Measurements from ENCODE around the gene LRRC49.
"Not testable (repeated sequence)": the region's sequence is repeated elsewhere in the genome, so short reads cannot be mapped to it uniquely, and the experiment has no call there.

Gene LRRC49

DNA sequence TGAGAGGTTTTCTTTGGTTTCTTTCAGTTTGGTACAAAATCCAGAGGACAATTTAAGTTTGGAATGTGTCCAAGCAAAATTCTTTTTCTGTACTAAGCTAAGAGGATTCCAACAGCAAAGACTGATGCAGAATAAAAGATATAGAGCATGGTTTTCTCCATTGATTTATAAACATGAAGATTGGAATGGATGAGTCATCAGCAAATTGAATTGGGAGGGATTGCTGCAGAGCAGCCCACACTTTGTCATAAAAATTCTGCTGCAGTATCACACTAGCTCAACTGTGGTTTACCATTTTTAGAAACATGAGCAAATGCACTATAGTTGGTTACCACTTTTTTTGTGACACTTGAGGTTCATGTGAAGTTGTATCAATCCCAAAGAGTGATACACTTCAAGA lies 22.6 kb upstream of the LRRC49 start:
- DNase-seq (ENCODE audit: extremely low spot score), result no peak
- TF ChIP-seq, protein P1, sequence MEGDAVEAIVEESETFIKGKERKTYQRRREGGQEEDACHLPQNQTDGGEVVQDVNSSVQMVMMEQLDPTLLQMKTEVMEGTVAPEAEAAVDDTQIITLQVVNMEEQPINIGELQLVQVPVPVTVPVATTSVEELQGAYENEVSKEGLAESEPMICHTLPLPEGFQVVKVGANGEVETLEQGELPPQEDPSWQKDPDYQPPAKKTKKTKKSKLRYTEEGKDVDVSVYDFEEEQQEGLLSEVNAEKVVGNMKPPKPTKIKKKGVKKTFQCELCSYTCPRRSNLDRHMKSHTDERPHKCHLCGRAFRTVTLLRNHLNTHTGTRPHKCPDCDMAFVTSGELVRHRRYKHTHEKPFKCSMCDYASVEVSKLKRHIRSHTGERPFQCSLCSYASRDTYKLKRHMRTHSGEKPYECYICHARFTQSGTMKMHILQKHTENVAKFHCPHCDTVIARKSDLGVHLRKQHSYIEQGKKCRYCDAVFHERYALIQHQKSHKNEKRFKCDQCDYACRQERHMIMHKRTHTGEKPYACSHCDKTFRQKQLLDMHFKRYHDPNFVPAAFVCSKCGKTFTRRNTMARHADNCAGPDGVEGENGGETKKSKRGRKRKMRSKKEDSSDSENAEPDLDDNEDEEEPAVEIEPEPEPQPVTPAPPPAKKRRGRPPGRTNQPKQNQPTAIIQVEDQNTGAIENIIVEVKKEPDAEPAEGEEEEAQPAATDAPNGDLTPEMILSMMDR (IDR thresholded peaks at IDR 0.05; ENCODE audit: control extremely low read depth, extremely low read depth, low read depth, missing control alignments), result no peak
- CTCF ChIA-PET, result interaction anchor here (1.4 to 2.4 kb wide), 2 partner anchors 11 to 45 kb away, joined by 4 to 6 read pairs; no protein-coding TSS in a partner anchor
- POLR2A ChIA-PET, result no interaction called here

DNA sequence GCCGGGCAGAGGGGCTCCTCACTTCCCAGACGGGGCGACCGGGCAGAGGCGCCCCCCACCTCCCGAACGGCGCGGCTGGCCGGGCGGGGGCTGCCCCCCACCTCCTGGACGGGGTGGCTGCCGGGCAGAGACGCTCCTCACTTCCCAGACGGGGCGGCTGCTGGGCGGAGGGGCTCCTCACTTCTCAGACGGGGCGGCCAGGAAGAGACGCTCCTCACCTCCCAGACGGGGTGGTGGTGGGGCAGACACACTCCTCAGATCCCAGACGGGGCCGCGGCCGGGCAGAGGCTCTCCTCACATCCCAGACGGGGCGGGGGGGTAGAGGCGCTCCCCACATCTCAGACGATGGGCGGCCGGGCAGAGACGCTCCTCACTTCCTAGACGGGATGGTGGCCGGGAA lies 21.1 kb upstream of the LRRC49 start:
- POLR2A ChIA-PET; CTCF ChIA-PET; DNase-seq (ENCODE audit: extremely low spot score): not testable (repeated sequence)

DNA sequence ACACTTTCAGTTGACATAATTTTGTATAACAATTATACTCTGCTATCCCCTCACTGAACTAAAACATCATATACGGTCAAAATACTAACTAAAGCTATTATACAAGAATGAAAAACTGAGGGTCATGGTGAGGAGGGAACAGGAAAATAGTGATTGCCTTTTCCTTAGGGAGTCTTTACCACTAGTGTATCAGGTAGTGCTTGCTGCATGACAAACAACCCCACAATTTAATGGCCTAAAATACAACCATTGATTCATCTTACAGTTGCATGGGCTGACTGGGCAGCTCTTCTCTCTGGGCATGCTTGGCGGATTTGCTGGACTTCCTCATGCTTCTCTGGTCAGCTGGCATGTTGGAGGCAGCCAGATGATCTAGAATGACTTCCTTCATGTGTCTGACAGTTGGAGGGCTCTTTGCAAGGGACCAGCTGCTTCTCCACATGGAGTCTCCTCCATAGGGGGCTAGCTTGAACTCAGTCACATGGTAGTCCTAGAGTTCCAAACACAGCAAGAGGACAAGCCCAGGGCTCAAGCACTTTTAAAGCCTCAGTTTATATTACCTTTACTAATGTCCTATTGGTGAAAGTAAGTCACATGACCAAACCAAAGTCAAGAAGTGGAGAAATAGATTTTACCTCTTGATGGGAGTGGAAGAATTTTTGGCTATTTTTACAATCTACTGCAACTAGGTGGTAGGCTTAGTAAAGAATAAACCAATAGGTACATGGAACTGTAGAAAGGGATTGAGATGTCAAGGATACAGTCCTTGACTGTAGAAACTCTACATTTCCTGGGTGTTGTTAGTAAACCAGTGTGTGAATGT lies 19.2 kb upstream of the LRRC49 start:
- ChIA-PET POLR2A (no interaction called here), CTCF (interaction anchor here (1.2 to 1.3 kb wide), 2 partner anchors 12 to 21 kb away, joined by 3 read pairs; no protein-coding TSS in a partner anchor)
- DNase-seq (ENCODE audit: extremely low spot score), result no peak
- TF ChIP-seq, protein P1 (IDR thresholded peaks at IDR 0.05; ENCODE audit: control extremely low read depth, extremely low read depth, low read depth, missing control alignments), result no peak

DNA sequence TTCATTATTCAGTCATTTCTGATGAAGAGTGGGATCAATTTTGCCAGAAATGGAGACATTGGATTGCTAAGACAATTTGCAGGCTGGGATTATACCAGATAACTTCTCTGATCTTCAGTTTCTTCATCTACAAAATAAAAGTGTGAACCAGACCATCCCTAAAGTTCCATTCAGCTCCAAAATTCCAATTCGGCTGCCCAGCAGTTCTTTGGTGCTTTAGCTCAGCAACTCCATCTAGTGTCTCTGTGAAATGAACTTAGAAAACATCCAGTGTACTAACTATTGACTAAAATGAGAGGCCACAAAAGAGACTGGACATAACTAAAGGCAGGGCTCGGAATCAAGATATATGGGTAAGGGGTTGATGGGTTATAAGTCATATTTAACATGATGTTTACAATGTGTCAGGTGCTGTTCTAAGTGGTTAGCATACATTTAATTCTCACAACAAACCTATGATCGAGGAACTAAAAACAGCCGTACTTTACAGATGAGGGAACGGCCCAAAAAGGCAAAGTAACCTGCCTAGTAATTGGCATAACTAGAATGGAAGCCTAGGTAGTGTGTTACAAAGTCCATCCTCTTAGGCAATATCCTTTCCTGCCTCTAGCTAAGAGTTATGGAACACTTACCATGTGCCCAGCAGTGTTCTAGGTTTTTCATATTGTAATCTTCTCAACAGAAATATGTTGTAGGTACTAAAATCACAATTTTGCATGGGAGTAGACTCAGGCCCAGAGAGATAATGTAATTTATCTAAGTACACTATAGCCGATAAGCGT lies 17.4 kb upstream of the LRRC49 start:
- POLR2A ChIA-PET, result no interaction called here
- TF ChIP-seq, protein P1 (IDR thresholded peaks at IDR 0.05; ENCODE audit: control extremely low read depth, extremely low read depth, low read depth, missing control alignments), result peak; percentile 36
- CTCF ChIA-PET, result interaction anchor here (0.8 to 1.4 kb wide), 4 partner anchors 9 to 23 kb away, joined by 3 to 5 read pairs (median 4); no protein-coding TSS in a partner anchor
- DNase-seq (ENCODE audit: extremely low spot score), result no peak

DNA sequence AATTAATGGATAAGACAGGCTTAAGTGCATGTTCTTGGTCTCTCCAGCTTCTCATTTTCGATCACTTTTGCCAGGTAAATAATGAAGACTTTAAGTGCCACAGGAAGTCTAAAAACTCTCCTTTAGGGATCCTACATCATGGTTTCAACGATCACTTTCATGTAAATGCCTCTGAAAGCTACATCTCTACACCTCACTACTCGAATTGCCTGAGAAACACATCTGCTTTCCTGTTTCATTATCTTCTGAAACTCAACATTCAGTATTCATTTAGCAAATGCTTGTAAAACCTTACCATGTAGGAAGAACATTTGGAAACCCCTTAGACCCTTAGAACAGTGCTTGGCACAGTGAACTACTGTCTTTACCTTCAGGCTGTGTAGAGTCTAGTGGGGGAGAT lies 16.6 kb upstream of the LRRC49 start:
- no peak for DNase-seq (ENCODE audit: extremely low spot score)
- ChIA-PET CTCF (no interaction called here), POLR2A (no interaction called here)
- TF ChIP-seq, protein P1 (IDR thresholded peaks at IDR 0.05; ENCODE audit: control extremely low read depth, extremely low read depth, low read depth, missing control alignments), result no peak

DNA sequence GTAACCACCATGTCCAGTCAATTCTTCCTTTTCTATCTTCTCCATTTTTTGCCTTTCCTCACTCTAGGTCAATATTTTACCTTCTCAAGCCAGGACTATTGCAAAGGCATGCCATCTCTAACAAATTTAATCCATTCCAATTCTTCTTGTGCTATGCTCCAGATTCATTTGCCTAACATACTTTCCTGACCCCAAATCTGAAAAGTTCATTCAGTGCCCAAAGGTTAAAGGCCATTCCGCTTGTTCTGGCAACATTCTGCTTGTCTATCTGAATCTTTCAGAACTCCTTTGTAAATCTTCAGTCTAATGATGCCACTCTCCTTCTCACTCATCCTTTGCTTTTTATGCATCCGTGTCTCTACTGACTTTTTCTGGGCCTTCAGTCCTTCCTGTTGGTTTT lies 15.9 kb upstream of the LRRC49 start:
- DNase-seq (ENCODE audit: extremely low spot score), result no peak
- CTCF ChIA-PET, result no interaction called here
- TF ChIP-seq, protein P1 (IDR thresholded peaks at IDR 0.05; ENCODE audit: control extremely low read depth, extremely low read depth, low read depth, missing control alignments), result no peak
- POLR2A ChIA-PET, result no interaction called here

DNA sequence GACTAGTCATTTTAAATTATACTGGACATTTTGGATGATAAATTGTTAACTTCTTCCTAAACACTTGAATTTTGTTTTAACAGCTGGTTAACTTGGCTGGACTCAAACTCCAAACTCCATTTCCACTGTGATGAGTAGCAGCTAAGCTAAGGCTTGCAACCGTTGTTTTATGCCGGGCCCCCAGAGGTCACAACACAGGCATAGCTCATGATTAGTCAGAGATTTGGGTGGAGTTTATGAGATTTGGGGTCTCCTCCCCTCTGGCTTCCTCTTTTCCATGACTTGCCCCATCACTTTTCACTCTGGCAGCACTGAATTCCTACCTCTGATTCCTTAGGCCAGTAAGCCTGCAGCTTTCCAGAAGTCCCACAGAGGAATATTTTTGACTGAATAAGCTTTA lies 13.2 kb upstream of the LRRC49 start:
- ChIA-PET CTCF (interaction anchor here (1.3 kb wide), 1 partner anchor 55 kb away, joined by 4 read pairs; no protein-coding TSS in a partner anchor), POLR2A (no interaction called here)
- TF ChIP-seq, protein P1 (IDR thresholded peaks at IDR 0.05; ENCODE audit: control extremely low read depth, extremely low read depth, low read depth, missing control alignments), result no peak
- DNase-seq (ENCODE audit: extremely low spot score), result no peak

Measured in GM10248 (cell line).